HG02970 (cell line): ENCODE results near the gene SLAMF8.

Experiments
- ATAC-seq: cut with Tn5 transposase; IDR thresholded peaks from one replicate; pipeline ENCODE4 v1.9.1; 2021; ENCODE audit warnings: mild to moderate bottlenecking, moderate library complexity, moderate number of reproducible peaks; ENCODE audit not compliant: unreplicated experiment, low FRiP score

SLAMF8 gene

GRCh38 chr1:159817276-159818041, 9.2 kb upstream of the SLAMF8 start:
- no peak for ATAC-seq

GRCh38 chr1:159821171-159821867, 5.4 kb upstream of the SLAMF8 start:
- no peak for ATAC-seq

GRCh38 chr1:159823406-159823805, 3.3 kb upstream of the SLAMF8 start:
- ATAC-seq, result no peak

- ATAC-seq, result no peak
Observed at GRCh38 chr1:159825564-159825963, 1.1 kb upstream of the SLAMF8 start.

- no peak for ATAC-seq
Observed at GRCh38 chr1:159827102-159827490, 423 bp downstream of the SLAMF8 start.

GRCh38 chr1:159827549-159827948, 876 bp downstream of the SLAMF8 start:
- ATAC-seq, result no peak

- ATAC-seq, result no peak
Observed at GRCh38 chr1:159828176-159828575, 1.5 kb downstream of the SLAMF8 start.

GRCh38 chr1:159828581-159829272, 2.1 kb downstream of the SLAMF8 start:
- no peak for ATAC-seq

- no peak for ATAC-seq
Observed at GRCh38 chr1:159829273-159829634, 2.6 kb downstream of the SLAMF8 start.

- ATAC-seq, result no peak
Observed at GRCh38 chr1:159829822-159830465, 3.3 kb downstream of the SLAMF8 start.

- ATAC-seq, result no peak
Observed at GRCh38 chr1:159830722-159831121, 4.0 kb downstream of the SLAMF8 start.

GRCh38 chr1:159831412-159832141, 4.9 kb downstream of the SLAMF8 start:
- no peak for ATAC-seq

- ATAC-seq, result no peak
Observed at GRCh38 chr1:159832309-159832708, 5.6 kb downstream of the SLAMF8 start.

- no peak for ATAC-seq
Observed at GRCh38 chr1:159835356-159835755, 8.7 kb downstream of the SLAMF8 start.

- no peak for ATAC-seq
Observed at GRCh38 chr1:159835862-159836525, 9.3 kb downstream of the SLAMF8 start.

- ATAC-seq, result no peak
Observed at GRCh38 chr1:159838715-159839114, 12.0 kb downstream of the SLAMF8 start.

GRCh38 chr1:159839116-159839849, 12.6 kb downstream of the SLAMF8 start:
- ATAC-seq, result no peak

- ATAC-seq, result no peak
Observed at GRCh38 chr1:159841749-159842148, 15.1 kb downstream of the SLAMF8 start.

GRCh38 chr1:159843459-159843858, 16.8 kb downstream of the SLAMF8 start:
- no peak for ATAC-seq
